ENCODE results near the gene USP15.

GRCh38 chr12:62345667-62346066 is 85.5 kb downstream of the USP15 start:
- TF ChIP-seq CTCF (IDR thresholded peaks at IDR 0.05) = no peak
- no peak for TF ChIP-seq EP300 (IDR thresholded peaks at IDR 0.05)
- no peak for TF ChIP-seq POLR2A (IDR thresholded peaks at IDR 0.05)

All from tibial nerve (tissue), 4 donors.